Ascending aorta (tissue), 2 donors: ENCODE measurements around the gene ZCCHC4. TPM values are rescaled to one million over a fixed set of nuclear protein-coding genes. Genes with fewer than 3 reads are reported as not detected.

ENCODE experiments used
- DNase-seq, 2 donors: peaks; one replicate each; pipeline ENCODE4 v3.0.0-alpha.2; 2019; ENCODE audit warnings: low spot score in 2 of 2
- H3K27ac ChIP-seq, 2 donors: fragments of 200-600 bp; sonication (generic); one replicate each; pipeline ENCODE4 v1.5.1; 2016 to 2017; ENCODE audit warnings: mild to moderate bottlenecking in 1 of 2
- H3K27me3 ChIP-seq: fragments of 200-600 bp; sonication (generic); one replicate; pipeline ENCODE4 v1.5.1; 2017
- H3K36me3 ChIP-seq, 2 donors: fragments of 200-600 bp; sonication (generic); one replicate each; pipeline ENCODE4 v1.5.1; 2016
- H3K4me1 ChIP-seq, 2 donors: fragments of 200-600 bp; sonication (generic); one replicate each; pipeline ENCODE4 v1.5.1; 2016 to 2017; ENCODE audit warnings: mild to moderate bottlenecking in 1 of 2
- H3K4me3 ChIP-seq, 2 donors: fragments of 200-600 bp; sonication (generic); one replicate each; pipeline ENCODE4 v1.5.1; 2016 to 2017; ENCODE audit warnings: mild to moderate bottlenecking in 1 of 2
- H3K9me3 ChIP-seq, 2 donors: fragments of 200-600 bp; sonication (generic); one replicate each; pipeline ENCODE4 v1.5.1; 2016
- intact Hi-C: fragments of 100-400 bp; cut with DNase I; formaldehyde crosslinking; loops from one replicate; pipeline ENCODE4 v1.15.1; 2023
- total RNA-seq: library from RNA; depleted of rRNA; stranded (reverse); fragments of >200 nt; gene quantifications from one replicate; pipeline ENCODE4 v1.1.0, GENCODE V29; 2016
- TF ChIP-seq, protein P1 (sequence below), 3 experiments: fragments of 200-600 bp in 2 of 3; fragments of 450-650 bp in 1 of 3; sonication (generic) in 2 of 3; IDR thresholded peaks; one replicate each; pipeline ENCODE4 v1.5.1; 2016 to 2019; ENCODE audit warnings: antibody characterized with exemption in 3 of 3, mild to moderate bottlenecking in 1 of 3, moderate library complexity in 1 of 3

The ZCCHC4 gene
- total RNA-seq, 1 donor from 2014 or later = 1.7 TPM

DNA sequence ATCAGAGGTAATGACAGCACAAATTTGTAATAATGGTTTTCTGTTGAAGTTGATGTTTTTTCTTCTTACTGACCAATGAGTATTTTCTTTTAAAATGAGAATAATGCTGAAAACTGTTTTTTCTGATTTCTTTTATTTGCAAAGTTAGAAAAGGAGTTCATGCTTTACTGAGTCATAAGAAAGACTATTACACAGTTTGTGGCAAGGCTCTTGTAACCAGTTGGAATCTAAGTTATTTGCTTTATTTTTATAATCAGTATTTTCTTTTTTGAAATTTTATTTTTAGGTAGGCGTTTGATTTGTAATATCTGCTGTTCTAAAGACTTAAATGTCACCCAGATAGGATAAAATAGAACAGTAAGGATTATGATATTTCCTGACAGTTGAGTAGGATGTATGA lies 89.9 kb downstream of the ZCCHC4 start:
- Histone ChIP-seq H3K4me1 (no peaks in the 10 kb centered on the region), H3K27ac (no peak overlapping the region), H3K36me3 (peaks cover 27 to 54% of the 10 kb centered on the region in 2 donors), H3K4me3 (no peak overlapping the region), H3K9me3 (no peaks in the 10 kb centered on the region), H3K27me3 (no peaks in the 10 kb centered on the region)
- intact Hi-C loops = no loop called here
- DNase-seq = no peak
- TF ChIP-seq, protein P1, sequence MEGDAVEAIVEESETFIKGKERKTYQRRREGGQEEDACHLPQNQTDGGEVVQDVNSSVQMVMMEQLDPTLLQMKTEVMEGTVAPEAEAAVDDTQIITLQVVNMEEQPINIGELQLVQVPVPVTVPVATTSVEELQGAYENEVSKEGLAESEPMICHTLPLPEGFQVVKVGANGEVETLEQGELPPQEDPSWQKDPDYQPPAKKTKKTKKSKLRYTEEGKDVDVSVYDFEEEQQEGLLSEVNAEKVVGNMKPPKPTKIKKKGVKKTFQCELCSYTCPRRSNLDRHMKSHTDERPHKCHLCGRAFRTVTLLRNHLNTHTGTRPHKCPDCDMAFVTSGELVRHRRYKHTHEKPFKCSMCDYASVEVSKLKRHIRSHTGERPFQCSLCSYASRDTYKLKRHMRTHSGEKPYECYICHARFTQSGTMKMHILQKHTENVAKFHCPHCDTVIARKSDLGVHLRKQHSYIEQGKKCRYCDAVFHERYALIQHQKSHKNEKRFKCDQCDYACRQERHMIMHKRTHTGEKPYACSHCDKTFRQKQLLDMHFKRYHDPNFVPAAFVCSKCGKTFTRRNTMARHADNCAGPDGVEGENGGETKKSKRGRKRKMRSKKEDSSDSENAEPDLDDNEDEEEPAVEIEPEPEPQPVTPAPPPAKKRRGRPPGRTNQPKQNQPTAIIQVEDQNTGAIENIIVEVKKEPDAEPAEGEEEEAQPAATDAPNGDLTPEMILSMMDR (IDR thresholded peaks at IDR 0.05) = no peak

DNA sequence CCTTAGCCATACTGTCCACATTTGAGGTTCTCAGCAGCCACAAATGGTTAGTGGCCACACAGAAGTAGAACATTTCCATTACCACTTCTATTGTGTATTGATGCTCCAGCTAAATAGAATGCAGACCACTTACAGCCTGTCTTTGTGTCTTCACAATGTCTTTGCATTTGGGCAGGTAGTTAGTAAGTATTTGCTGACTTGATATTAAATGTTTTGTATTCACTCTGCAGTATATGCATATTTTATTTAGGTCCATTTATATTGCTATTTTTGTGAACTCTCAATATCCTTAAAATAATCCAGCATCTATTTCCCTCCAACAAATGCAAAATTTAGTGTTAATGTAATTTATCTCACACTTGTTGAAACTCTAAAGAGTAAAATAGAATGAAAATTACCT lies 91.1 kb downstream of the ZCCHC4 start:
- TF ChIP-seq, protein P1 (IDR thresholded peaks at IDR 0.05) = no peak

DNA sequence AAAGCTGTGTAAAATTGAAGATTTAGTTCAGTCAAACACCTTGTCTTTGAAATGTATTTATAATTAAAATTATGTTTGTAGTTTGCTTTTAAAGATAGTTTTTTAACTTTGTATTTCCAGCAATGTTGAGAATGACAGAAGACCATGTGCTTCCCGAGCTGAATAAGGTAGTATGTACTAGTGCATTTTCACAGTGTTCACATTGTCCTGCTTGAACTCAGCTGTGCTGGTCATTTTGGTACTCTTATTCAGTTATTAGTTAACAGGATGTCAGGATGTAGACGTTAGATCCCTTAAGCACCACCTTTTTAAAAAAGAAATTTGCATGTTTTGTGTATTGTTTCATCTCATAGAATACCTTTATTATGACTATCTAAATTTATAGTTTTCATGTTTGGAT lies 92.9 kb downstream of the ZCCHC4 start:
- Histone ChIP-seq H3K36me3 (peaks cover 45 to 60% of the 10 kb centered on the region in 2 donors), H3K9me3 (no peaks in the 10 kb centered on the region), H3K4me1 (no peaks in the 10 kb centered on the region), H3K27me3 (no peaks in the 10 kb centered on the region), H3K4me3 (no peak overlapping the region), H3K27ac (no peak overlapping the region)
- intact Hi-C loops = no loop called here
- no peak for DNase-seq
- TF ChIP-seq, protein P1 (IDR thresholded peaks at IDR 0.05) = no peak

More for the DNA sequence above, 91.1 kb downstream of the ZCCHC4 start:
- DNase-seq = no peak
- Histone ChIP-seq H3K9me3 (no peaks in the 10 kb centered on the region), H3K4me1 (no peaks in the 10 kb centered on the region), H3K27me3 (no peaks in the 10 kb centered on the region), H3K36me3 (peaks cover 39 to 54% of the 10 kb centered on the region in 2 donors), H3K4me3 (no peak overlapping the region), H3K27ac (no peak overlapping the region)
- intact Hi-C loops = no loop called here

DNA sequence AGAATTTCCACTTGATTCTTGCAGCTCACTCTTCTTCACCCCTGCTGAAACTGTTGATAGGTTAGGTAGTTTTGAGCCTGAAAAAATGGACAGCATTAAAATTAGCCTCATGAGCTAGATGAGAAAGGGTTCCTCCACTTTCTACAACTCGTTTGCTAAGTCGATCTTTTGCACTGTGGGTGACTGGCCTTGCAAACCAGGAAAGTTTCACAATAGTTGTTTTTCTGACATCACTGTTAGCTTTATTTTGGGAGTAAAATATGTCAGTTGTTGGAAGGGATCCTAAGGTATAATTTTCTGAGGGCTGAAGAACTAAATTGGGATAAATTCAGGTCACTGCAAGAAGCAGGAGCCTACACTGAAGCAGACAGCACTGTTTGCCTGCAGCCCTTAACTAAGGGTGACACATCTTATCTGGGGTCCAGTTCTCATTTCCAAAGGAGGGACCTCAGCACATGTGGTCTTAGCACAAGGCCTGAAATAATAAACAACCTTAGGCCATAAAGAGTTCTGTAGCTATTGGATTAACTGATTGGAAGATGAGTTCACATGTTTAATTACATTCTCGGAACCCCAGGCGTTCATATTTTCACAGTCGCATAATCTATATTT lies 93.6 kb downstream of the ZCCHC4 start:
- no peaks in the 10 kb centered on the region for H3K27me3 ChIP-seq
- H3K9me3 ChIP-seq = no peaks in the 10 kb centered on the region
- no peak for DNase-seq
- H3K36me3 ChIP-seq = peaks cover 46 to 68% of the 10 kb centered on the region in 2 donors
- intact Hi-C loops = no loop called here
- TF ChIP-seq, protein P1 (IDR thresholded peaks at IDR 0.05) = no peak
- no peak overlapping the region for H3K4me3 ChIP-seq
- peak overlapping the region in 1 of 2 donors; percentile 28 for H3K27ac ChIP-seq
- H3K4me1 ChIP-seq = no peaks in the 10 kb centered on the region

DNA sequence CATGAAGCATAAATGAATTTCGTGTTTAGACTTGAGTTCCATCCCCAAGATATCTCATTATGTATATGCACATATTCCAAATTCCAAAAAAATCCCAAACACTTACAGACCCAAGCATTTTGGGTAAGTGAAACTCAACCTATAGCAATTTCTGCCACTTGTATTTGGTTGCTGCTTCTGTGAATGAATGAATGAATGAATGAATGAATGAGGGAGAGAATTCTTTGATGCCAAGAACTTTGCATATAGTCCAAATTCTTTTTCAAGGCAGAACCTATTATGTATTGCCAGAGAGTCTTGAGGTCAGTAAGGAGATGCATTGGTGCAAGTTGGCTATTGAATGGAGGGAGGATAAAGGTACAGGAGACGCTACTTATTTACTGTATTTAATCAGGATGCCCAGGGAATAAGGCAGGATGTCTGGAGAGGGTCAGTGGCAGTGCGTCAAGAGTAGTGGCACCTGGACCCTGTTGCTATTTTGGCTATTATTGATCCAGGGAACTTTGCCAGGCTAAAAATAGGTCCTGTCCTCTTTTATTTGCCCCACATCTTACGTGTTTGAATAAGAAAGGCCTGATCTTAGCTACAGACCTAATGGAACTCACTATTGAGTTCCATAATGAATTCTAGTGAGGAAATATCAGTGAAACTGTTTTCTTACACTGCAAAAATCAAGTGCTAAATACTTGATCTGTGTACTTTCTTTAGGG lies 98.4 kb downstream of the ZCCHC4 start:
- no peaks in the 10 kb centered on the region for H3K27me3 ChIP-seq
- H3K9me3 ChIP-seq = no peaks in the 10 kb centered on the region
- H3K4me1 ChIP-seq = no peaks in the 10 kb centered on the region
- TF ChIP-seq, protein P1 (IDR thresholded peaks at IDR 0.05) = no peak
- no peak for DNase-seq
- no peak overlapping the region for H3K4me3 ChIP-seq
- H3K36me3 ChIP-seq = peaks cover 61 to 93% of the 10 kb centered on the region in 2 donors
- no peak overlapping the region for H3K27ac ChIP-seq
- intact Hi-C loops = no loop called here
